ENCODE measurements around the gene DNAH3. TPM values are rescaled to one million over a fixed set of nuclear protein-coding genes. Genes with fewer than 3 reads are reported as not detected.

Gene DNAH3
- total and polyA plus RNA-seq, 2 of the 8 experiments (the other 6 are each of a cell fraction or from before 2014, with no cell fraction given), result 0.57 to 0.71 TPM

DNA sequence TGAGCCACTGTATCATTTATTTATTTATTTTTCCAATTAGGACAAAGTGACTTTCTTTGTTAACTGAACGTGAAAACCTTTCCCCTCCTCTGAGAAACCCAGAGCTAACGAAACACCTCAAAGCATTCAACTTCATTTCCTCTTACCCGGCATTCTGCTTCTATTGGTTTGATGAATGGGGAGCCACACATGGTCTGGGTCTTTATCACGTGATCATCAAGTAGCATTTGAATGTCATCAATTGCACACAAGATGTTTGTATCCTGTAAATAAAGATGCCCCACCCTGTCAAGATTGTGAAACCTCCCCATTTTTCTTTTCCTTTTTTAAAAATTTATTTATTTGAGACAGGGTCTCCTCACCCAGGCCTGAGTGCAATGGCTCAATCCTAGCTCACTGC lies 80.1 kb downstream of the DNAH3 start:
- H3K9me3 ChIP-seq (ENCODE audit: insufficient read depth in 2 of 2, low read depth in 1 of 2, low read length in 1 of 2), result no peaks in the 10 kb centered on the region
- H3K4ac ChIP-seq (replicated peaks; ENCODE audit: insufficient read length, low read depth, low read length), result no peak overlapping the region
- H2BK120ac ChIP-seq (replicated peaks; ENCODE audit: low read depth, low read length), result no peak overlapping the region
- H3K27me3 ChIP-seq (replicated peaks in 1 of 4; ENCODE audit: control insufficient read depth in 3 of 4, extremely low read depth in 1 of 4, insufficient read depth in 3 of 4, low read length in 3 of 4), result no peaks in the 10 kb centered on the region
- ChIA-PET POLR2A (ENCODE audit: partially characterized antibody) (no interaction called here), CTCF (ENCODE audit: partially characterized antibody) (no interaction called here)
- no peak overlapping the region for H4K8ac ChIP-seq (ENCODE audit: extremely low read depth, insufficient read depth, low read length)
- no peaks in the 10 kb centered on the region for H3K36me3 ChIP-seq (ENCODE audit: control insufficient read depth in 2 of 4, insufficient read depth in 4 of 4, low read length in 3 of 4)
- H4K5ac ChIP-seq (ENCODE audit: insufficient read length, low read depth, low read length), result no peak overlapping the region
- no peak overlapping the region for H4K91ac ChIP-seq (replicated peaks; ENCODE audit: insufficient read length, low read length)
- no peak overlapping the region for H3K9ac ChIP-seq (replicated peaks in 1 of 4; ENCODE audit: extremely low read depth in 1 of 4, low read depth in 3 of 4, low read length in 3 of 4)
- no peak overlapping the region for H2BK12ac ChIP-seq (ENCODE audit: low read depth, low read length)
- H2BK15ac ChIP-seq (ENCODE audit: low read length), result no peak overlapping the region
- H3K4me2 ChIP-seq (ENCODE audit: insufficient read depth in 1 of 2, low read depth in 2 of 2, low read length in 2 of 2), result no peak overlapping the region
- no peaks in the 10 kb centered on the region for H3K79me2 ChIP-seq (ENCODE audit: control insufficient read depth in 1 of 2, insufficient read depth in 2 of 2, low read length in 2 of 2)
- H3K56ac ChIP-seq (replicated peaks; ENCODE audit: insufficient read length, low read depth, low read length), result no peak overlapping the region
- FAIRE-seq (no peak), DNase-seq (ENCODE audit: low read depth in 1 of 2, low spot score in 2 of 2) (no peak)
- H2BK20ac ChIP-seq (ENCODE audit: low read length), result no peak overlapping the region
- H3K23ac ChIP-seq (ENCODE audit: insufficient read length), result no peak overlapping the region
- no peak overlapping the region for H2BK5ac ChIP-seq (ENCODE audit: low read depth, low read length)
- H3K27ac ChIP-seq (ENCODE audit: low read depth, low read length), result no peak overlapping the region
- no peak overlapping the region for H3K18ac ChIP-seq (ENCODE audit: extremely low read depth, low read length)
- H2AFZ ChIP-seq (ENCODE audit: low read length), result no peak overlapping the region
- H4K20me1 ChIP-seq (replicated peaks in 1 of 2; ENCODE audit: control insufficient read depth in 1 of 2, insufficient read depth in 2 of 2, low read length in 2 of 2), result no peaks in the 10 kb centered on the region
- 83% methylated on average over 4 of the region's 4 CpGs; no CpG with 5 or more reads in 1 of the 2 experiments for WGBS, 2 experiments (ENCODE audit: extremely low coverage in 1 of 2, insufficient coverage in 1 of 2, insufficient read length in 1 of 2, insufficient replicate concordance in 2 of 2, low coverage in 1 of 2, low lambda C conversion rate in 2 of 2, missing lambda C conversion rate in 1 of 2)
- H3K23me2 ChIP-seq (ENCODE audit: low read depth, low read length), result no peaks in the 10 kb centered on the region
- H3K4me3 ChIP-seq (ENCODE audit: extremely low read depth in 1 of 4, insufficient read depth in 2 of 4, low read depth in 3 of 4, low read length in 4 of 4), result no peak overlapping the region
- no peaks in the 10 kb centered on the region for H3K79me1 ChIP-seq (ENCODE audit: low read depth, low read length)
- H2AK5ac ChIP-seq (ENCODE audit: low read depth, low read length), result no peak overlapping the region
- H3K4me1 ChIP-seq (replicated peaks in 1 of 4; ENCODE audit: control insufficient read depth in 3 of 4, insufficient read depth in 4 of 4, low read length in 3 of 4), result no peaks in the 10 kb centered on the region
- no peak overlapping the region for H3K14ac ChIP-seq (ENCODE audit: insufficient read length)
- TF ChIP-seq, protein P1, sequence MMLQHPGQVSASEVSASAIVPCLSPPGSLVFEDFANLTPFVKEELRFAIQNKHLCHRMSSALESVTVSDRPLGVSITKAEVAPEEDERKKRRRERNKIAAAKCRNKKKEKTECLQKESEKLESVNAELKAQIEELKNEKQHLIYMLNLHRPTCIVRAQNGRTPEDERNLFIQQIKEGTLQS (IDR thresholded peaks at IDR 0.05; ENCODE audit: insufficient read depth, low read depth, low read length), result no peak
- no peak for TF ChIP-seq CTBP2 (IDR thresholded peaks at IDR 0.05; ENCODE audit: borderline replicate concordance, insufficient read depth, insufficient read length, low read length)
- TF ChIP-seq SUZ12 (IDR thresholded peaks at IDR 0.05; ENCODE audit: low read length), result no peak
- TF ChIP-seq RAD21 (IDR thresholded peaks at IDR 0.05 in 1 of 2, conservative IDR thresholded peaks at IDR 0.05 in 1 of 2; ENCODE audit: low read depth in 2 of 2, low read length in 2 of 2), result no peak
- TF ChIP-seq ASH2L (IDR thresholded peaks at IDR 0.05; ENCODE audit: low read length), result no peak
- TF ChIP-seq KDM1A (IDR thresholded peaks at IDR 0.05; ENCODE audit: borderline replicate concordance, low read length), result no peak
- no peak for TF ChIP-seq NANOG (IDR thresholded peaks at IDR 0.05; ENCODE audit: insufficient read depth, low read depth, low read length, poor library complexity, severe bottlenecking)
- no peak for TF ChIP-seq SIRT6 (IDR thresholded peaks at IDR 0.05; ENCODE audit: low read length)
- no peak for TF ChIP-seq TBP (IDR thresholded peaks at IDR 0.05; ENCODE audit: low read depth, low read length)
- no peak for TF ChIP-seq ZNF274 (IDR thresholded peaks at IDR 0.05; ENCODE audit: borderline replicate concordance, extremely low read depth, low read length)
- no peak for TF ChIP-seq SIX5 (IDR thresholded peaks at IDR 0.05; ENCODE audit: low read depth, low read length)
- no peak for TF ChIP-seq SAP30 (IDR thresholded peaks at IDR 0.05; ENCODE audit: insufficient read depth, insufficient replicate concordance, low read length)
- TF ChIP-seq BCL11A (IDR thresholded peaks at IDR 0.05; ENCODE audit: low read depth in 2 of 2, low read length in 2 of 2), result no peak
- TF ChIP-seq TAF7 (optimal IDR thresholded peaks at IDR 0.05; ENCODE audit: borderline replicate concordance, low read depth, low read length), result no peak

Data from H1 (cell line).